ENCODE measurements around the gene PAMR1. TPM values are rescaled to one million over a fixed set of nuclear protein-coding genes. Genes with fewer than 3 reads are reported as not detected.

PAMR1 gene
- total and polyA plus RNA-seq, 2 of the 8 experiments (the other 6 are each of a cell fraction or from before 2014, with no cell fraction given) = 3.0 to 6.9 TPM

- TF ChIP-seq CHD7 (IDR thresholded peaks at IDR 0.05; ENCODE audit: insufficient replicate concordance, low read length) = no peak
- TF ChIP-seq KDM4A (IDR thresholded peaks at IDR 0.05; ENCODE audit: low read depth, low read length, severe bottlenecking) = no peak
- TF ChIP-seq YY1 (IDR thresholded peaks at IDR 0.05; ENCODE audit: low read depth, low read length) = no peak
These were observed 118.4 kb downstream of the PAMR1 start (continued) for GRCh38 chr11:35407041-35407440.

Data from H1 (cell line).